ENCODE measurements around the gene ACP5. TPM values are rescaled to one million over a fixed set of nuclear protein-coding genes. Genes with fewer than 3 reads are reported as not detected.

Gene ACP5
- total RNA-seq, 2 donors from 2014 or later, result 23.3 to 59.3 TPM

DNA sequence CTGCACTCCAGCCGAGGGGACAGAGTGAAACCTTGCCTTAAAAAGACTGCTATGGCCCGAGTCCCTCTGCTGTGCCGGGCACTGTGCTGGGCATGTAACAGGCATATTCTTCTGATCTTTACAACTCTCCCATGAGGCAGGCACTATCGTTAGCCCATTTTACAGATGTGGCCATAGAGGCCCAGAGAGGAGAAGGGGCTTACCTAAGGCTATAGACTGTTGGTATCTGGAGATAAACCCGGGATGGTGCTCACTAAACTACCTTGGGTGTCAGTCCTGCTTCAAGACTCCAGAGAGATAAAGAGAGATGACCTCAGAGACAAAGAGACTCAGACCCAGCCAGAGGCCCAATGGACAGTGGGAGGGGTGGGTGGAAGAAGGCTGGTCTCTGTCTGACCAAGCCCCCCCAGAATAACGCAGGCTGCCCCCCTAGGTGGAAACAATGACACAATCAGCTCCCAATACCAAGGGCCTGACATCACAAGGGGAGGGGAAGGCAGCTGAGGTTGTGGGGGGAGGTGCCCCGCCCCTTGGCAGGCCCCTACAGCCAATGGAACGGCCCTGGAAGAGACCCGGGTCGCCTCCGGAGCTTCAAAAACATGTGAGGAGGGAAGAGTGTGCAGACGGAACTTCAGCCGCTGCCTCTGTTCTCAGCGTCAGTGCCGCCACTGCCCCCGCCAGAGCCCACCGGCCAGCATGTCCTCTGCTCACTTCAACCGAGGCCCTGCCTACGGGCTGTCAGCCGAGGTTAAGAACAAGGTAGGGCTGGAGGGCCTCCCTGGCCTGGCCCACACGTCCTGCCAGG lies 39.0 kb downstream of the ACP5 start, which contains the start of gene CNN1:
Gene CNN1 (plus strand): TSS at position 620 of the 805 bp plus-strand sequence. CDS start 77 bp downstream, at position 697.
- Histone ChIP-seq H3K9me3 (no peaks in the 10 kb centered on the region), H3K27me3 (replicated peaks; ENCODE audit: insufficient read depth) (peaks cover 3% of the 10 kb centered on the region), H3K27ac (peak within 1 kb of the TSS; percentile 71 to 78), H3K4me1 (replicated peaks) (no peaks in the 10 kb centered on the region), H3K4me3 (peak within 1 kb of the TSS; percentile 21 to 30), H3K36me3 (no peaks in the 10 kb centered on the region)
- TF ChIP-seq, protein P1, sequence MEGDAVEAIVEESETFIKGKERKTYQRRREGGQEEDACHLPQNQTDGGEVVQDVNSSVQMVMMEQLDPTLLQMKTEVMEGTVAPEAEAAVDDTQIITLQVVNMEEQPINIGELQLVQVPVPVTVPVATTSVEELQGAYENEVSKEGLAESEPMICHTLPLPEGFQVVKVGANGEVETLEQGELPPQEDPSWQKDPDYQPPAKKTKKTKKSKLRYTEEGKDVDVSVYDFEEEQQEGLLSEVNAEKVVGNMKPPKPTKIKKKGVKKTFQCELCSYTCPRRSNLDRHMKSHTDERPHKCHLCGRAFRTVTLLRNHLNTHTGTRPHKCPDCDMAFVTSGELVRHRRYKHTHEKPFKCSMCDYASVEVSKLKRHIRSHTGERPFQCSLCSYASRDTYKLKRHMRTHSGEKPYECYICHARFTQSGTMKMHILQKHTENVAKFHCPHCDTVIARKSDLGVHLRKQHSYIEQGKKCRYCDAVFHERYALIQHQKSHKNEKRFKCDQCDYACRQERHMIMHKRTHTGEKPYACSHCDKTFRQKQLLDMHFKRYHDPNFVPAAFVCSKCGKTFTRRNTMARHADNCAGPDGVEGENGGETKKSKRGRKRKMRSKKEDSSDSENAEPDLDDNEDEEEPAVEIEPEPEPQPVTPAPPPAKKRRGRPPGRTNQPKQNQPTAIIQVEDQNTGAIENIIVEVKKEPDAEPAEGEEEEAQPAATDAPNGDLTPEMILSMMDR (IDR thresholded peaks at IDR 0.05), result no peak
- TF ChIP-seq POLR2A (IDR thresholded peaks at IDR 0.05) (peak; percentile 35), POLR2AphosphoS5 (IDR thresholded peaks at IDR 0.05) (peak; percentile 69)
- intact Hi-C loops (cut with DNase I), result no loop called here
- 26% methylated on average over 21 of the region's 21 CpGs for WGBS
- no peak for DNase-seq (ENCODE audit: low spot score)

GRCh38 chr19:11535792-11536595 lies 41.5 kb downstream of the ACP5 start:
- Histone ChIP-seq H3K4me1 (replicated peaks) (no peaks in the 10 kb centered on the region), H3K9me3 (no peaks in the 10 kb centered on the region), H3K4me3 (peak overlapping the region; percentile 0 to 10), H3K36me3 (no peaks in the 10 kb centered on the region), H3K27me3 (replicated peaks; ENCODE audit: insufficient read depth) (peaks cover 3% of the 10 kb centered on the region), H3K27ac (peak overlapping the region; percentile 60 to 85)
- intact Hi-C loops (cut with DNase I), result no loop called here
- peak; percentile 73 for DNase-seq (ENCODE audit: low spot score)
- TF ChIP-seq POLR2AphosphoS5 (IDR thresholded peaks at IDR 0.05) (peak; percentile 75), POLR2A (IDR thresholded peaks at IDR 0.05) (peak; percentile 45)
- TF ChIP-seq, protein P1 (IDR thresholded peaks at IDR 0.05), result peak; percentile 73 to 94 (median 86)
- WGBS, result 10% methylated on average over 54 of the region's 54 CpGs

GRCh38 chr19:11534948-11535347 lies 42.5 kb downstream of the ACP5 start:
- H3K4me3 ChIP-seq, result no peak overlapping the region
- H3K4me1 ChIP-seq (replicated peaks), result no peaks in the 10 kb centered on the region
- H3K27me3 ChIP-seq (replicated peaks; ENCODE audit: insufficient read depth), result peaks cover 3% of the 10 kb centered on the region
- H3K9me3 ChIP-seq, result no peaks in the 10 kb centered on the region
- TF ChIP-seq, protein P1 (IDR thresholded peaks at IDR 0.05), result no peak
- TF ChIP-seq POLR2AphosphoS5 (IDR thresholded peaks at IDR 0.05) (no peak), POLR2A (IDR thresholded peaks at IDR 0.05) (no peak)
- 42% methylated on average over 5 of the region's 5 CpGs for WGBS
- peak overlapping the region; percentile 60 to 85 for H3K27ac ChIP-seq
- no peaks in the 10 kb centered on the region for H3K36me3 ChIP-seq
- no peak for DNase-seq (ENCODE audit: low spot score)
- intact Hi-C loops (cut with DNase I), result no loop called here

DNA sequence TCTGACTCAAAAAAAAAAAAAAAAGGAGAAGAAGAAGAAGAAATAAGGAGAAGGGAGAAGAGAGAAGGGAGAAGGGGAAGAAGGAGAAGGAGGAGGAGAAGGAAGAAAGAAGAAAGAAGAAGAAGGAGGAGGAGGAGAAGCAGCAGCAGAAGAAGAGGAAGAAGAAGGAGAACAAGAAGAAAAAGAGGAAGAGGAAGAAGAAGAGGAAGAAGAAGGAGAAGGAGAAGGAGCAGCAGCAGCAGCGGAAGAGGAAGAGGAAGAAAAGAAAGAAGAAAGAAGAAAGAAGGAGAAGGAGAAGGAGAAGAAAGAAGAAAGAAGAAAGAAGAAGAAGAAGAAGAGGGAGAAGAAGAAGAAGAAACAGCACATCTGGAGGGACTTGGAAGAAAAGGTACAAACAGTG lies 42.9 kb downstream of the ACP5 start:
- Histone ChIP-seq H3K27me3 (replicated peaks; ENCODE audit: insufficient read depth) (no peaks in the 10 kb centered on the region), H3K27ac (peak overlapping the region; percentile 60 to 85), H3K9me3 (no peaks in the 10 kb centered on the region), H3K4me3 (no peak overlapping the region), H3K4me1 (replicated peaks) (no peaks in the 10 kb centered on the region), H3K36me3 (no peaks in the 10 kb centered on the region)
- TF ChIP-seq, protein P1 (IDR thresholded peaks at IDR 0.05), result no peak
- TF ChIP-seq POLR2AphosphoS5 (IDR thresholded peaks at IDR 0.05) (no peak), POLR2A (IDR thresholded peaks at IDR 0.05) (no peak)
- DNase-seq (ENCODE audit: low spot score), result no peak
- 83% methylated on average over 1 of the region's 1 CpG for WGBS
- intact Hi-C loops (cut with DNase I), result no loop called here
